HUDEP-2 (cell line): ENCODE data around the gene FBXO9.

ENCODE experiments used
- DNase-seq, 76 experiments: peaks; one replicate each; lab custom pipeline; 2025; ENCODE audit not compliant: unreplicated experiment in 76 of 76; lab: John Stamatoyannopoulos, UW

FBXO9 gene

DNA sequence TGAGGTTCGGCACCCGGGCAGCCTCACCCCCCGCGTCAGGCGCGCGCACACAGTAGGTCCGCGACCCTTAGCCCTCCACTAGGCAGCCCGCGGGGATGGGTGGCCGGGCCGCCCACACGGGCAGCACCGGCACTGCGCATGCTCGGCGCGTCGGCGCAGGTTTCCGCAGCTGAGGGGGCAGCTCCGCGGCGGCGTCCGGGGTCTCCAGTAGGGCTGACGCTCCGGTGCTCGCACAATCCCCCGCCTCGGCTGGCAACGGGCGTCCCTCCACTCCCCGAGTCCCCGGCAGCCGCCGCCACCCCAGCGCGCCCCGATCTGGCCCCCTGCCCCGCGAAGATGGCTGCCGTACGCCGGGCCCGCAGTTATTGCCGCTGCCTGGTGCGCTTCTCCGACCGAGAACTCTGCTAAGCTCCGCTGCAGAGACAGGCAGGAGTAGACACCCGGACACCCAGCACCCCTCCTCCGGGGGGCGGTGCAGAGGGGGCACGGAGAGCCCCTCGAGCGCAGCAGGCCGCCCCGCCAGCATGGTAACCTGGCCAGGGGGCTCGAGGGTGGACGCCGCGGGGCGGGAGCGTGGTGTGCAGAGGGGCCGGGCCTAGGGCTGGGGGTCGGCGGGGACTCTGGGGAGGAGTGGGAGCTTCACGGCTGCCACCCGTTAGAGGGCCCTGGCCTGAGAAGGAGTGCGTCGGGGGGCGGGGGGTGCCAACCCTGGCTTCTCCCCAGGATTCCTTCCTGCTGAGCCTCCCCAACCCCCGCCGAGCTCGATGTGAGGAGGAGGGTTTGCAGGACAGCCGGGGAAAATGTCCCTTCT is at the start of gene FBXO9:
TSS of gene FBXO9 (plus strand) at position 139 of the 811 bp plus-strand sequence. CDS start at position 525, 386 bp downstream.
- peak in 57 of 76 experiments; percentile 33 to 94 (median 70) for DNase-seq

DNA sequence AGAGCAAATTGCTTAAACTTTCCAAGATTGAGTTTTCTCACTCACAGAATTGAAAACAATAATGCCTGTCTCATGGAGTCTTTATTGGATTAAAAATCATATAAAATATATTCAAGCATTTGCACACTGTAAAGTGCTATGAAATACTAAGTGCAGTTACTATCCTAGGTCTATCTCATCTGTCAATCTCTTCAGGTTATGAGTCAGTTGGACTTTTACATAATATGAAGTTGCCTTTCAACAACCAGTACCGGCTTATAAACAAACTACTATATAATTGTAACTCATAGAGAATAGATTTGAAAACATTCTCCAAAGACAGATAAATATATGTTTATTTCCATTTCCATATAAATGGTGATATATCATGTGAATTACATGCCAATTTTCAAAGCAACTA is 49.7 kb upstream of the FBXO9 start:
- DNase-seq = no peak

DNA sequence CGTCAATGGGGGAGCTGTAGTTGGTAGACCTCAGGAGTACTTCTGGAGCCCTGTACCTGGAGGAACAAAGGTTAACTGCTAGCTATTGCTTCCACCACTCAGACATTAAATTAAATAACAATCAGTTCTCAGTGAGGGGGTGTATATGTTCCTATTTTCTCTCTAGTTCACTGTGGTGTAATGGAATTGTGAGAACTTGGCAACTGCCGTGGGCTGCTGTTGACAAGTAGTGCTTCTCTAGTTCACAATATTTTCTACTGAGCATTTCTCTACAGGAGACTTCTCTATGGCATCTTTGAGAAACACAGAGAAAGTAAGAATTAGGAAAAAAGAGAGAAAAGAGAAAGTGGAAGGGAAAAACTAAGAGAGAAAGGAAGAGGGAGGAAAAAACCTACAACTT is 46.8 kb upstream of the FBXO9 start:
- no peak for DNase-seq

DNA sequence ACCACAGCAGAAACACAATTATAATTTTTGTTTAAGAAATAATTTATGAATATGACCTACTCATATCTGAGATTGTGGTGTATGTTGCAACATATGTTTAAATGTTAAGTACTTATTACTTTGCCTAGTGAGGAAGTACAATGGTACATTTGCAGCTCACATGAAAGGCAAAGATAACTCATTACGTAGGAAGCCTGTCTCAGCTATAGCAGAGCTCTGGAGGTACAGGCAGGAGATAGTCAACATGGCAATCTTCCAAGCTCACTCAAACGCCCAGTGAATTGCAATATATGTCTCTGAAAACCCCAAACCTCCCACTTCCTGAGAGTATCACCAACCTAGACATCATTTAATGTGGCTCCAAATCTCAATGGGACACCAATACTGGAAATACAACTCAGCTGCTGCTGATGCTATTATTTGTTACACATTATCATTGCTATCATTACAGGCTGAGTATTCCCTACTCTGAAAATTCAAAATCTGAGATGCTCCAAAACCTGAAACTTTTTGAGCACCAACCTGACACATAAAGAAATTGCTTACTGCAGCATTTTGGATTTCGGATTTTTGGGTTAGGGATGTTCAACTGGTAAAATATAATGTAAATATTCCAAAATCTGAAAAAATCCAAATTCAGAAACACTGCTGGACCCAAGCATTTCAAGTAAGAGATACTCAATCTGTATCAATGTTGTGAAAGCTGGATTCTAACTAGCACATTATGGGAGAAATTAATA is 45.0 kb upstream of the FBXO9 start:
- DNase-seq = peak in 72 of 76 experiments; percentile 6 to 92 (median 67)

DNA sequence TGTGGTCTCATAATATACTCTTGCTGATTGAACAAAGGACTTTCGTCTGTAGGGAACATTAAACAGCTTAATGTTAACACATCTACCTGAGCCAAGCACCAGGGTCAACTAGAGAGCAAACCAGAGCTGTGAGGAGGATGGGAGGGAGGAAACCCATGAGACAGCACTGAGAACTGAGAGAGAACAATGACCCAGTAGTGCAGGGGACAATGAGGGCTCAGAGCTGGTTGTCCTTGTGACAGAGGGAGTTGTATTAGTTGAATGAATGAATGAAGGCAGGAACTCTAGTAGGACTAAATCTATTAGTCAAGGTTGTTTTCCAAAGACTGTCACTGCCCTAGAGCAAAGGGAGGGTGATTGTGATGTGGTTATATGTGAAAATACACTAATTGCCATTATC is 41.9 kb upstream of the FBXO9 start:
- DNase-seq = no peak

DNA sequence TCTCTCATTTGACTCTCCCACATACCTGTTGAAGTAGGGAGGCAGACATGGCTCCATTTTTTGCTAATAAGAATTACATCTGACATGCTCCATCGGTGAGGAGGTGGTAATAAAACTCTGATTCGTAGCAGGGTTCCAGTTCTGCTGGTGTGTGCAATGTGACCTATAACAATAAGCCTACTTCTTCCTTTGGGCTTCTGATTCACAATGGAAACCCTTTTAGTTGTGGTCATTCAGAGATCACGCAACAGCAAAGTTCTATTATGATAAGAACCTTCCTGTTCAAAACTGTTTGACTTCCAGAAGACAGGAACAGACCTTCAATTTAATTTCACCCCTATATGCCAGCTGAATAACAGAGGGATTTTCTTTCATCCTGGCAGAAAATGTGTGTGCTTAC is 38.7 kb upstream of the FBXO9 start:
- DNase-seq = no peak

DNA sequence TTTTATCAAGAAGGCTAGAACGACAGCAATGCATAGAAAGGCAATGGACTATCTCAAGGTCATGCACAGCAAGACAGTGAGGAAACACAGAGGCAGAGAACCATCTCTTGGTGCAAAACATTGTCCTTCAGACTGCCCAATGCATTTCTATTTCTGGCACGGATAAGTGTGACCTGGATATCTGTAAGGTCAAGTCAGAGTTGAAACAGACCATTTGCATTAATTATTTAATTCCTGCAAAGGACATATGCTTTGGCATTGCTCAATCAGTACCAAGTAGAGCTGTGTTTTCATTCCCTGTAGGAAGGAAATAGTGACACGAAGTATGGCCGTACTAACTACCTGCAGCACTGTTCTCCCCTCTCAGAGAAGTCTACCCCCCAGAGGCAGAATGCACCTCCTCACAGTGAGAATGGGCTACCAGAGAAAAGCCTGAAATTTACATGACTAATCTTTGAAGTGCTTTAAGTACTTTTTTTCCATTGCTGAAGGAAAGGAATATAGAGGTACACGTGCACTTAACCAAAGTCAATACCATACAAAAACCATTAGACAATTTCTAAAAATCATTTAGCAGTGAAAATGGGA is 38.0 kb upstream of the FBXO9 start:
- DNase-seq = no peak

DNA sequence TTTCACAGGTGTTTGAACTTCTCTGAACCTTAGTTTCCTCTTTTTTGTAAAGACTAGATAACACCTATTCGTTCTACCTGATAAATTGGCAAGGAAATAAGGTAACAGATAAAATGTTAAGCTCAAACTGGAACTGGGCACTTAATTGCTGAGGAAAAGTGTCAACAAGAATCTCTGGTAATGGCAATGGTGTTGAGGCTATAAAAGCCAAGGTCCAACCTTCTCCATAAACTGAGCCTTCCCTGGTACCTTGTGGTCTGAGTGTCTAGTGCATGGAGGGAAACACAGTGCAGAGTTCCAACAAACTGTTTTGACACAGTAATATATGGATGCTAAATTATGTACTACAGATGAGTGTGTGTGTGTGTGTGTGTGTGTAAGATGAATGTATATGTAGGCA is 36.7 kb upstream of the FBXO9 start:
- DNase-seq = no peak

DNA sequence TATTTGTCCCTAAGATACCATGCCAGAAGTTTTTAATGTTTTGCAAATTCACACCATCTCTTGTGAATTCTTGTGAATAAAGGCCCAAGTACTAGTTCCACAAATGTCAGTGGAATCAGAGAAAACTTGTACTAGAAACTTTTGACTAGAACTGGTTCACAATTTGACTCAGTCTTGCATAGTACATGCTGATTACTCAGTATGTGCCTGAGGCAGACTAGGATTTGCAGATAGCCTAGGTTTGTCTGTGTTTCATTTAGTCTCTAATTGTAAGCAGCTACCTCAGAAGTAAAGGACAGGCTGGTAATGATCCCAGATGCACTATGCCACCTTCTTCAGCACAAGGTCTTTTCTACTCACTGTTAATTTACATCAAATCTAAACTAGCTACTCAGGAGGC is 35.9 kb upstream of the FBXO9 start:
- no peak for DNase-seq

DNA sequence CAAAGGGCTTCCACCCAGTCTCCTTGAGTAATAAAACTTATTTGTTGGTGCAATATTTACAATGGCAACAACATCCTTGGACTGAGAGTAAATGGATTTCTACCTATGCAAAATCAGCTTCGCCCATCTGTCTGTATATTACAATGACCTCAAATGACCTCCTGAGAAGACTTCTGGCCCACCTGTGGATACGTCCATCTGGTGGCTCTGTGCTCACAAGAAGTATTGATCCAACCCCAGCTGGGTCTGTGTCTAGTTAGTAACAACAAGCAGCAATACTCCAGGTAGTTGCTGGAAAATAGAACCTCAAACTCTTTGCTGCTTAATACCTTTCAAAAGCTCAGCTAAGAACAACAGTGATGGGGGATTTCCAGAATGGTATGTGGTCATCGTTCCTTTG is 35.4 kb upstream of the FBXO9 start:
- no peak for DNase-seq

DNA sequence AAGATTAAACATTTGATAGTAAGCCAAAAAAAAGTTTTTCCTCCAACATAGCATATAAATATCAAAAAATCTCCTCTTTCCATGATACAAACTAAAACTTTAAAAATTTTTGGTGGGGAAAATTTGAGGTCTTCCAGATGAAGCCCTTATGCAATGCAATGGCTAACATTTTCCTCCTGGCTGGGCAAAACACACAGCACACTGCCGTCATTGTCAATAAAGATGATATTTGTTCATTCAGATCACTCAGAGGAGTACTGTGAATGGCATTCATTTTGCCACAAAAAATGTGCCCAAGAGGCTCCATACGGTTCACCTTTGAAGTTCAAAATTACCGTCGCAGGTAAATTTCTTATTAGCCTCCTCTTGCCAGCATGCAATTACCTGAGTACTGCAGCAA is 33.9 kb upstream of the FBXO9 start:
- DNase-seq = no peak

DNA sequence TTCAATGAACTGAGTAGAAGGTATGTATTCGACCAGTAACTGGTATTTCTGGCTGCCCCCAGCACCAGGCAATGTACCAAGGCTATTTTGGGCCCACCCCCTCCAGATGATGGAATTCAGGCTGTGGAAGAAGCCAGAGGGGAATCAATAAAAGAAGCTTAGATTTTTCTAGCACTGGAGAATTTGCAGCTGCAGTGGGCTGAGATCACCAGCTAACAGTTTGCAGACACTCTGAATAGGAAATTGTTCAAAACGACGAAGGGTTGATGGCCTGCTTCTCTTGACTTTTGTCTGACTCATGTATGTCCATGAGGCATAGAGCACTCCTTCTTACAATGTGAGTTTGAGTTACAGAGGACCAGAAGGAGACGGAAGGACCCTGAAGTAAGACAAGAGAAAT is 32.4 kb upstream of the FBXO9 start:
- no peak for DNase-seq

DNA sequence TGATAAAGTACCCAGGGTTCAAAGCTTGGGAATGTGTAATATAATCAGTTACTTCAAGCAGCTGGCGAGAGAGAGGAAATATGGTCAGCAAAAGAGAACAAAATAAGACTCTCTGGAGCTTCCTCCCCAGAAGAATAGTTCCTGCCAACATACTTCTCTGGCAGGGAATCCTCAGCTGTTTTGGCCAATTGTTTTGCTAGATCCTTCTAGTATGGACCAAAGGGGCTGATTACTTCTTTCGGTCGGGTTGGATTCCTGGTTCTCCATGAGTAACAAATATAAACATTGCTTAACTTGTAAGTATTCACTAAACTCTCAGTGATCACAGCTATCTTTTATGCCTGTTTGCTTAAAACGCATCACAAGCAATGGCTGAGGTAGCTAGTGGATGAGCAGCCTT is 31.4 kb upstream of the FBXO9 start:
- no peak for DNase-seq

DNA sequence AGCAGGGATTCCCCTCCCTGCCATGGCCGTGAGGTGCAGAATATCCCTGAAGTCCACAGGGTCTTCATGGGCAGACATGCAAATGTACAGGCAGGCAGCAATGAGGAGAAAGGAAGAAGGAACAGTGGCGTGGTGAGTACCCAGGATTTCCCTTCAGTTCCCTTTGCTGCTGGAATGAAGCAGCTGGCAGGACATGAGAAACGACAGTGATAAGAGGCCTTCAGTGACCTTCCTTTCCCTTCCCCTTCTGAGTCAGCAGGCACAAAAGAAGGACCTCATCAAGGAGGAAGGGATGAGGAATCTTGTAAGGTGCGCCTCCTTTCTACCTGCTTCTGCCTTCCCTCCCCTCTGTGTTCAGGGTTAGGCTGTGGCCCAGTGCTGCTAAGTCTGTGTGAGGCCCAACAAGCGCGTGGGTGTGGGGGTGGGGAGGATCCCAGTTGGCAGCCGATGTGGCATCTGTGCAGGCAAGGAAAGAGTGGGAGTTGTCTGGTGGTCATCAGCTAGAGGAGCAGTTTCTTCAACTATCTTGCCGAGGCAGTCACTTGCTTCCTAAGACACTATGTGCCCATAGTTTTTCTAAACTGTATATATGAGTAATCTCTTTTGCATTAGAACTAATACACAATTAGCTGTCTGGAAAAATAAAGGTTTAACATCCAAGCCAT is 29.5 kb upstream of the FBXO9 start:
- peak in 27 of 76 experiments; percentile 6 to 75 (median 43) for DNase-seq

DNA sequence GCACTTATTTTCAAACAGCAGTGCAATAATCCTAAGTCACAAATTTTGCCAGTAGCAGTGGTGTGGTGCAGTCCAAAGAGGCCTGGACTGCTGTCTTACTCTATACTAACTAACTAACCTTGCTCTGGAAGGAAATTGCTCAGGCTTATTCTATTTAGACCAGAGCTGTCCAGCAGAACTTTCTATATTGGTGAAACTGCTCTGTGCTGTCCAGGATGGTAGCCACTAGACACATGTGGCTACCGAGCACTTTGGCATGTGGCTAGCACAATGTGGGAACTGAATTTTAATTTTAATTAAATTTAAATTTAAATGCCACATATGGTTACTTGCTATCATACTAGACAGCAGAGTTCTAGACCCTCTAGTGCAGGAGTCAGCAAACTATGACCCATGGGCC is 27.1 kb upstream of the FBXO9 start:
- no peak for DNase-seq

DNA sequence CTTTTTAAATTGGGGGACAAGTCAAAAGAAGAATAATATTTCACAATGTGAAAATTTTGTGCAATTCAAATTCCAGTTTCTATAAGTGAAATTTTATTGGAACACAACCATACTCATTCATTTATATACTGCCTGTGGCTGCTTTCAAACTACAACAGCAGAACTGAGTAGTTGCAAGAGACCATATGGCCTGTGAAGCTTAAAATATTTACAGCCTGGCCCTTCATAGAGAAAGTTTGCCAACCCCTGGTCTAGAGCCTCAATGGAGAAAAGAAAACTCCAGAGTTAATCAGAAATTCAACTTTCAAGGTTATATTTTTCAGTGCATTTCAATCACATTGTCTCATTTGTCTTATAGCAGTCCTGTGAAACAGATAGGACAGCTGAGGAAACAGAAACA is 26.6 kb upstream of the FBXO9 start:
- DNase-seq = no peak

DNA sequence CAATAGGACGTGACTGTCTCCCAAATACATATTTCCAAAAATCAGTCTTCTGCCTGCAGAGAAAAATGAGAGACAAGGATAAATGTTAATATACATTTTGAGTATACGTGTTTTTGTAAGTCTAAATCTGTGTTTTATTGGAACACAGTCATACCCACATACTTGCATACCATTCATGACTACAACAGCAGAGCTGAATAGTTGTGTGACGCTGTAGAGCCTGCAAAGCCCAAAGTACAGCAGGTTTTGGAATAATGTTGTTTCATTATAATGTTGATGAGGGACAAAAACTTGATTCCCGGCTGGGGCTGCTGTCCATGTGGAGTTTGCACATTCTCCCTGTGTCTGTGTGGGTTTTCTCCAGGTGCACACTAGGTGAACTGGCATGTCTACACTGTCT is 23.8 kb upstream of the FBXO9 start:
- DNase-seq = no peak

DNA sequence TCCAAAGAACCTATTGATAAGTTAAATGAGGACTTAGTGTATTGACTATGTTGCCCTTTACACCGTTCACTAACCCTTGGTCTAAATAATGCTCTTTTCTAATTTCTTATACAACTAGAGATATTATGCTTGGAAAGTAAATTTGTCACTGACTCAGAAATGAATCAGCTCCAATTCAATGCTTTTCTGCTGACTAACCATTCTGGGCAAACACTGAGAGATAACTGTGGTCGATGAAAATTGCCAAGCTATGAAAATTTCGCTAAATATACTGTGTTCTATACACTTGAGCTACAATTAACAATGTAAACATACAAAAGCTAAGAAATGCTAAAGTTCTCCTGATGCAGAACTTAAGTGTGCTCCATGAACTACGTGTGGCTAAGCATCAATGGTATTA is 23.1 kb upstream of the FBXO9 start:
- peak in 3 of 76 experiments; percentile 14 to 21 (median 19) for DNase-seq

DNA sequence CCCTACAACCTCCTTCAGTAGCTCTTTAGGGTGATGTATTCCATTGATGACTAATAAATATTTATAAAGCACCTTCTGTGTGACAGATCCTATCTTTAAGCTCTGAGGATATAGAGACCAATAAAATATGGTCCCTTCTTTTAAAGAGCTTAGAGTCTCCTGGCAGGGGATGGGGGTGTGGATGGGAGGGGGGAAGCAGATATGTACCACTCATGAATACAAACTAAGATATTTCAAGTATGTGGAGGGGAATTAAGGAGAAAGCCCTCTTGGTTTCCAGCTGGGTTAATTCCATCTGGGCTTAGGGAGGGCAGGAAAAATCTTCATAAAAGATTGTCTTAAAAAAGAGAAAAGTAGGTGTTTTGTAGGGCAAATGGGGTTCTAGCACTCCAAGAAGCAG is 21.6 kb upstream of the FBXO9 start:
- no peak for DNase-seq

DNA sequence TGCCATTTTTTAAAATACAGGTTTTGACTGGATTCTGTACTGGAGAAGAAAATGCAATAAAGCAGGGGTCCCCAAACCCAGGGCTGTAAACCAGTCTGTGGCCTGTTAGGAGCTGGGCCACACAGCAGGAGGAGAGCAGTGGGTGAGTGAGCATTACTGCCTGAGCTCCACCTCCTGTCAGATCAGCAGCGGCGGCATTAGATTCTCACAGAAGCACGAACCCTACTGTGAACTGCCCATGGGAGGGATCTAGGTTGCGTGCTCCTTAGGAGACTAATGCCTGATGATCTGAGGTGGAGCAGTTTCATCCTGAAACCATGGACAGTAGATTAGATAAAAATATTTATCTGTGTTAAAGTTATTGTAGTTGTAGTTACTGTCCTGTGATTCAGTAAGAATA is 21.1 kb upstream of the FBXO9 start:
- DNase-seq = no peak

DNA sequence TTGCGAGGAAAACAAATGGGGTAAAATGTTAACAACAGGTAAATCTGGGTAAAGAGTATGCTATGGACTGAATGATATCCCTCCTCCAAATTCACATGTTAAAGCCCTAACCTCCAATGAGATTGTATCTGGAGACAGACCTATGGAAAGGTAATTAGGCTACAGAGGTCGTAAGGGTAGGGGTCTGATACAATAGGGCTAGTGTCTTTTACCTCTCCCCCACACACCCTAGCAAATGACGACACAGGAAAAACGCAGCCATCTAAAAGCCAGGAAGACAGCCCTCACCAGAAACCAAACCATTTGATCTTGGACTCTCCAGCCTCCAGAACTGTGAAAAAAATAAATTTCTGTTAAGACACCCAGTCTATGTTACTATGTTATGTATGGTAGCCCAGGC is 20.6 kb upstream of the FBXO9 start:
- no peak for DNase-seq
